Cardiac muscle cell (in vitro differentiated cells and primary cell): ENCODE results near the gene ZNF41. TPM values are rescaled to one million over a fixed set of nuclear protein-coding genes. Genes with fewer than 3 reads are reported as not detected.

ENCODE experiments used
- DNase-seq, 2 donors: peaks; one replicate each; pipeline versions ENCODE4 v3.0.0 to v3.0.0-alpha.2; 2010 to 2017; ENCODE audit warnings: low read depth in 1 of 2, low spot score in 1 of 2
- H3K27ac ChIP-seq: fragments of 200-600 bp; sonication (generic); 2 replicates; pipeline ENCODE4 v1.5.1; 2016
- H3K27me3 ChIP-seq: fragments of 200-600 bp; sonication (generic); 2 replicates; pipeline ENCODE4 v1.6.0; 2016; ENCODE audit warnings: control low read depth
- H3K36me3 ChIP-seq: fragments of 200-600 bp; sonication (generic); 2 replicates; pipeline ENCODE4 v1.5.1; 2016; ENCODE audit warnings: control low read depth
- H3K4me1 ChIP-seq: fragments of 200-600 bp; sonication (generic); 2 replicates; pipeline ENCODE4 v1.8.1; 2017; ENCODE audit warnings: low read depth, mild to moderate bottlenecking, mixed run types
- H3K4me3 ChIP-seq: fragments of 200-600 bp; sonication (generic); 2 replicates; pipeline ENCODE4 v1.5.1; 2016; ENCODE audit warnings: mild to moderate bottlenecking
- H3K9me3 ChIP-seq: fragments of 200-600 bp; sonication (generic); 2 replicates; pipeline ENCODE4 v1.5.1; 2017; ENCODE audit warnings: low read depth, mild to moderate bottlenecking, control low read depth
- polyA plus RNA-seq: library from polyadenylated mRNA; unstranded; fragments of >200 nt; fragmentation: Nextera tagmentation; extraction: Ambion mirVana; gene quantifications from 2 replicates; pipeline ENCODE4 v1.2.1, GENCODE V29; 2016
- total RNA-seq: library from RNA; depleted of rRNA; stranded (reverse); fragments of >200 nt; gene quantifications from 2 replicates; pipeline ENCODE4 v1.2.3, GENCODE V29; 2016
- TF ChIP-seq, protein P1 (sequence below): IDR thresholded peaks from 2 replicates; pipeline ENCODE4 v1.5.1; 2012; ENCODE audit warnings: low read depth, mild to moderate bottlenecking, low read length

ZNF41 gene
- total and polyA plus RNA-seq, 2 experiments from 2014 or later: 4.4 to 5.4 TPM

GRCh38 chrX:47483306-47484268 lies 565 bp upstream of the ZNF41 start:
- Histone ChIP-seq H3K27ac (peak overlapping the region; percentile 96), H3K4me3 (peak overlapping the region; percentile 66), H3K27me3 (no peaks in the 10 kb centered on the region), H3K4me1 (no peaks in the 10 kb centered on the region), H3K9me3 (no peaks in the 10 kb centered on the region), H3K36me3 (no peaks in the 10 kb centered on the region)
- TF ChIP-seq, protein P1, sequence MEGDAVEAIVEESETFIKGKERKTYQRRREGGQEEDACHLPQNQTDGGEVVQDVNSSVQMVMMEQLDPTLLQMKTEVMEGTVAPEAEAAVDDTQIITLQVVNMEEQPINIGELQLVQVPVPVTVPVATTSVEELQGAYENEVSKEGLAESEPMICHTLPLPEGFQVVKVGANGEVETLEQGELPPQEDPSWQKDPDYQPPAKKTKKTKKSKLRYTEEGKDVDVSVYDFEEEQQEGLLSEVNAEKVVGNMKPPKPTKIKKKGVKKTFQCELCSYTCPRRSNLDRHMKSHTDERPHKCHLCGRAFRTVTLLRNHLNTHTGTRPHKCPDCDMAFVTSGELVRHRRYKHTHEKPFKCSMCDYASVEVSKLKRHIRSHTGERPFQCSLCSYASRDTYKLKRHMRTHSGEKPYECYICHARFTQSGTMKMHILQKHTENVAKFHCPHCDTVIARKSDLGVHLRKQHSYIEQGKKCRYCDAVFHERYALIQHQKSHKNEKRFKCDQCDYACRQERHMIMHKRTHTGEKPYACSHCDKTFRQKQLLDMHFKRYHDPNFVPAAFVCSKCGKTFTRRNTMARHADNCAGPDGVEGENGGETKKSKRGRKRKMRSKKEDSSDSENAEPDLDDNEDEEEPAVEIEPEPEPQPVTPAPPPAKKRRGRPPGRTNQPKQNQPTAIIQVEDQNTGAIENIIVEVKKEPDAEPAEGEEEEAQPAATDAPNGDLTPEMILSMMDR: no peak
- peak; percentile 43 to 54 for DNase-seq

- Histone ChIP-seq H3K36me3 (no peaks in the 10 kb centered on the region), H3K4me1 (no peaks in the 10 kb centered on the region), H3K4me3 (peak overlapping the region; percentile 66), H3K27ac (peak overlapping the region; percentile 96), H3K27me3 (no peaks in the 10 kb centered on the region), H3K9me3 (no peaks in the 10 kb centered on the region)
- TF ChIP-seq, protein P1: no peak
- DNase-seq: no peak
Observed at GRCh38 chrX:47482065-47482511, 934 bp downstream of the ZNF41 start.

- Histone ChIP-seq H3K9me3 (no peaks in the 10 kb centered on the region), H3K27ac (no peak overlapping the region), H3K4me1 (no peaks in the 10 kb centered on the region), H3K27me3 (no peaks in the 10 kb centered on the region), H3K36me3 (no peaks in the 10 kb centered on the region), H3K4me3 (no peak overlapping the region)
- DNase-seq: no peak
- TF ChIP-seq, protein P1: no peak
Observed at GRCh38 chrX:47481160-47481559, 1.9 kb downstream of the ZNF41 start.

- Histone ChIP-seq H3K27me3 (no peaks in the 10 kb centered on the region), H3K4me3 (no peak overlapping the region), H3K4me1 (no peaks in the 10 kb centered on the region), H3K9me3 (no peaks in the 10 kb centered on the region), H3K36me3 (no peaks in the 10 kb centered on the region), H3K27ac (no peak overlapping the region)
- DNase-seq: no peak
- TF ChIP-seq, protein P1: no peak
Observed at GRCh38 chrX:47480576-47480975, 2.4 kb downstream of the ZNF41 start.

DNA sequence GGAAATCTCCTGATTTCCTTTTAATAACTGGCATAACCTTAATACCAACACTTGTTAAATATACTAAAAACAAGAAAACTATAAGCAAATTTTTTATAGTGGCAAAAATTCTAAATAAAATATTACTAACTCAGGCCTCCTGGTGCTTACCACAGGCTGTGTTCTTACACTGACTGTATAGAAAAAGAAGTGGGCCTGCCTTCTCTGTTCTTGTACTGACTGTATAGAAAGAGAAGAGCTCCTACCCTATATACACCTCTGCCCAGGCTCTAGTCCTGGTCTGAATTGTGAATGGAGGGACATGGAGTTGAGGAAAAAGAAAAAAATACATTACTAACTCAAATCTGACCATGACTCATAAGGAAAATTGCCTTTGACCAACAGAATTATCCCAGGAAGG lies 7.5 kb downstream of the ZNF41 start:
- DNase-seq: no peak
- Histone ChIP-seq H3K4me3 (no peak overlapping the region), H3K4me1 (no peaks in the 10 kb centered on the region), H3K36me3 (no peaks in the 10 kb centered on the region), H3K9me3 (no peaks in the 10 kb centered on the region), H3K27me3 (no peaks in the 10 kb centered on the region), H3K27ac (no peak overlapping the region)
- TF ChIP-seq, protein P1: no peak
